ENCODE measurements around the gene PDE8A.
"Not testable (repeated sequence)": the region's sequence is repeated elsewhere in the genome, so short reads cannot be mapped to it uniquely, and the experiment has no call there.

Gene PDE8A

DNA sequence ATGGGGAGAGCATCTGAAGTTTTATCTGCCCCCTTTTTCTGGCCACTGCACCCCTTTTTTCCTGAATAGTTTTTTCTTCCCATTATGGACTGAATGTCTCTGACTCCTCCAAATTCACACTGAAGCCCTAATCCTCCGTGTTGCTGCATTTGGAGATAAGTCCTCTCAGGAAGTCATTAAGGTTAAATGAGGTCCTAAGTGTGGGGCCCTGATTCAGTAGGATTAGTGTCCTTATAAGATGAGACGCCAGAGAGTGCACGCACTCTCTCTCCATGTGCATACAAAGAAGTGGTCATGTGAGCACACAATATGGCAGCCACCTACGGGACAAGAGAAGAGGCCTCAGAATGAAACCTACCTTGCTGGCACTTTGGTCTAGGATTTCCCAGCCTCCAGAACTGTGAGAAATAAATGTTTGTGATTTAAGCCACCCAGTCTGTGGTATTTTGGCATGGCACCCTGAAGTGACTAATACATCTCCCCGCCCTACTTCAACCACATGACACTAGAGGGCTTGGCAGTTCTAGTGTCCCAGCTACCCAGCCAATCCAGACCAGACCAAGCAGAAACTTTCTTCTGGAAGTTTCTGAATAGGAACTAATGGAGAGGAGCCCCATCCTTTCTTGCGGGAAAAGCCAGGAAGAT, 191.3 kb downstream of the PDE8A start:
- H3K27me3 Mint-ChIP-seq: peaks cover 37% of the 10 kb centered on the region
- H3K36me3 Mint-ChIP-seq (ENCODE audit: low read depth): no peaks in the 10 kb centered on the region
- H3K4me1 Mint-ChIP-seq (ENCODE audit: low read depth): no peaks in the 10 kb centered on the region
- no peak overlapping the region for H3K4me3 Mint-ChIP-seq
- no peak overlapping the region for H3K27ac Mint-ChIP-seq
- peaks cover 3% of the 10 kb centered on the region for H3K9me3 Mint-ChIP-seq

DNA sequence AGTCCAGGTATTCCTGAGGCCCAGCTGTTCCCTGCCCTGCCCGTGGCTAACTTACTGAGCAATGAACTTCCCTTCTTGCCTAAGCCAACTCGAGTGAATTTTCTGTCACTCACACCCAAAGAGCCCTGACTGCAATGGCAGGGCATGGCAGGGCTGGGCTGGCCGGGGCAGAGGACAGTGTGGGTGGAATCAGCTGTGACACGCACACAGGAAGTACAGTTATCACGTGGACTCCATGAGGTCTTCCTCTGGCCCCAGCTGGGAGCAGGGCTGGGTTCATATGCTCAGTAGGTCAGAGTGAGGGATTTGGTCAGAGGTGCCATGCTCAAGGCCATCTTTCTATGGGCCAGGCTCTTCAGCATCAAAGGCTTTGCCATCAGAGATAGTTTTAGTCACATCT, 192.0 kb downstream of the PDE8A start:
- H3K9me3 Mint-ChIP-seq; H3K4me1 Mint-ChIP-seq (ENCODE audit: low read depth); H3K27ac Mint-ChIP-seq; H3K36me3 Mint-ChIP-seq (ENCODE audit: low read depth); H3K4me3 Mint-ChIP-seq: not testable (repeated sequence)
- H3K27me3 Mint-ChIP-seq: peaks cover 36% of the 10 kb centered on the region

DNA sequence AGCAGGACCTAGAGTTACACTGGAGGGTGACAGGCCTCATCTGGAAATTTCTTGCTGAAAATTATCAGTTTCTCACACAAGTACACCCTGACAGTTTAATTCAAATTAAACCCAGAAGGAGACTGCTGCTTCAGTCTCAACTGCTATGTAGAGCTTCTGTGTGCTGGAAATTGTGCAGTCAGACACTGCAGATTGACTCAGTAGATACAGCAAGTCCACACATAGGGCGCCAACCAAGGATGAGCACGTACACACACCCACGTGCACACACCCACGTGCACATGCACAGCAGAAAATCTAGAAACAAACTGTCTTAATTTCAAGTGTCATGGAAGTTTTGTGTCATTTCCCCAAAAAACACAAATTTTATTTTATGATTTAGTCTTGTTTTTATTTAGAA, 192.9 kb downstream of the PDE8A start:
- no peak overlapping the region for H3K4me3 Mint-ChIP-seq
- no peaks in the 10 kb centered on the region for H3K4me1 Mint-ChIP-seq (ENCODE audit: low read depth)

DNA sequence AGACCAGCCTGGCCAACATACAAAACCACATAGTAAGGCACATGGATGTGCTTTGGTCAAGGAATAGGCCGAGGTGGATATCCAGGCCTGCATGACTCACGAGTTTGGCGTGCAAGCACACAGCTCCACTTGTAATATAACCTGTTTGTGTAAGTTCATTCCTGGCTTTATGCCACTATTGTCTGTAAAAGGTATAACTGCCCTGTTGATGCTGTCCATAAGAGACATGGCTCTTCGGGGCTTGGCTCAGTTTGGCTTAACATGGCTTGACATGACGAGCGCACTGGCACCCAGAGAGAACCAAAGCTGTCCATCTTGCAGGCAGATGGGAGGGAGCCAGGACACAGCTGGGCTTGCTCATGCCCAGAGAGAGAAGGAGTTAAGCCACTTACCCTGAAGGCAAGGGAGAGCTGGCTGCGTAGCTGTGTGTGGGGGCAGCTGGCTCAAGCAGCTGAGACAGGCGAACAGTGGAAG, 195.4 kb downstream of the PDE8A start:
- peaks cover 20% of the 10 kb centered on the region for H3K27me3 Mint-ChIP-seq
- not testable (repeated sequence) for H3K9me3 Mint-ChIP-seq; H3K36me3 Mint-ChIP-seq (ENCODE audit: low read depth); H3K27ac Mint-ChIP-seq; H3K4me1 Mint-ChIP-seq (ENCODE audit: low read depth); H3K4me3 Mint-ChIP-seq

More for the DNA sequence above, 192.9 kb downstream of the PDE8A start:
- peaks cover 3% of the 10 kb centered on the region for H3K9me3 Mint-ChIP-seq
- no peak overlapping the region for H3K27ac Mint-ChIP-seq
- H3K27me3 Mint-ChIP-seq: peaks cover 32% of the 10 kb centered on the region
- H3K36me3 Mint-ChIP-seq (ENCODE audit: low read depth): no peaks in the 10 kb centered on the region

DNA sequence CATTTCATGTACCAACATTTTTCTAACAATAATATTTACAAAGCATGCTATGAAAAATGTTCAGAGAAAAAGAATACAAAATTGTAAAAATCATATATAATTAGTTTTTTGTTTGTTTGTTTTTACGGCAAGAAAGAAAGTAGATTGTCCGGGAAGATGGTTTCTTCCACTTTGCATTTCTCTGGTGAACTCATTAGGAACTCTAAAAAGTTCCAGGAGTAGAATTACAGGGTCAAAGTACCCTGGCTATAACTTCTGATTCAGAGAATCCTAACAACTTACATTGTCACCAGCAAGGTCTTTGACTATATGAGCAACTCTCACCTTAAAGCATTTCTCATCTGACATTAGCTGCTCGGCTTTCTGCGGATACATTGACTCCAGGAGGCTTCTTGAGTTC, 196.7 kb downstream of the PDE8A start:
- peaks cover 20% of the 10 kb centered on the region for H3K27me3 Mint-ChIP-seq
- H3K27ac Mint-ChIP-seq: no peak overlapping the region
- no peaks in the 10 kb centered on the region for H3K4me1 Mint-ChIP-seq (ENCODE audit: low read depth)
- no peaks in the 10 kb centered on the region for H3K9me3 Mint-ChIP-seq
- H3K36me3 Mint-ChIP-seq (ENCODE audit: low read depth): no peaks in the 10 kb centered on the region
- H3K4me3 Mint-ChIP-seq: no peak overlapping the region

DNA sequence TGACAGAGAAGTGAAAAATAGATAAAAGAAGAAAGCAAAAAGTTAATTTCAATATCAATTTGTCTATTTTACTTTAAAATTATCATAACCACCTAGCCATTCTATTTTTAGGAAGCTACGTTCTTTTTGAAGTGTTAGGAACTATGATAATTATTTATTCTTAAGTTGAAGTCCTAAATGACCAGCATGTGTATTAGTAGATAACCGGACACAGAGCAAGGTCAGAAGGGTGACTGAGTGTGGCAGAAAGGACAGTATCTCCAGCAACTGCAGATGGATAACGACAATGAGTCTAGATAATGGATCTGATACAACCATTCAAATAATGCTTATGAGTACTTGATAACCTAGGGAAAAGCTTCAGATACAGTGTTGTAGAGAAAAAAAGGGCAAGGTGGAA, 198.0 kb downstream of the PDE8A start:
- no peaks in the 10 kb centered on the region for H3K9me3 Mint-ChIP-seq
- no peak overlapping the region for H3K4me3 Mint-ChIP-seq
- peaks cover 12% of the 10 kb centered on the region for H3K27me3 Mint-ChIP-seq
- H3K4me1 Mint-ChIP-seq (ENCODE audit: low read depth): no peaks in the 10 kb centered on the region
- H3K27ac Mint-ChIP-seq: no peak overlapping the region
- H3K36me3 Mint-ChIP-seq (ENCODE audit: low read depth): no peaks in the 10 kb centered on the region

DNA sequence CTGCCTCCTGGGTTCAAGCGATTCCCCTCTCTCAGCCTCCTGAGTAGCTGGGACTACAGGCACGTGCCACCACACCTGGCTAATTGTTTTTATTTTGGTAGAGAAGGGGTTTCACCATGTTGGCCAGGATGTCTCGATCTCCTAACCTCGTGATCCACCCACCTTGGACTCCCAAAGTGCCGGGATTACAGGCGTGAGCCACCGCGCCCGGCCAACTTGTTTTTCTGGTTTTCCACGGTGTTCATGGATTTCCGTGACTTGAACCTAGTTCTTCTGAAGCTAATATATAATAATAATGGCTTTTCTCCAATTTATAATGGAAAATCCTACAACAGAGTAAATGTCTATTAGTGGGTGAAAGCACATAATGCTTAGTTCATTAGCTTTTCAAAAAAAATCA, 203.7 kb downstream of the PDE8A start:
- not testable (repeated sequence) for H3K36me3 Mint-ChIP-seq (ENCODE audit: low read depth); H3K9me3 Mint-ChIP-seq; H3K4me3 Mint-ChIP-seq; H3K27ac Mint-ChIP-seq; H3K27me3 Mint-ChIP-seq; H3K4me1 Mint-ChIP-seq (ENCODE audit: low read depth)

DNA sequence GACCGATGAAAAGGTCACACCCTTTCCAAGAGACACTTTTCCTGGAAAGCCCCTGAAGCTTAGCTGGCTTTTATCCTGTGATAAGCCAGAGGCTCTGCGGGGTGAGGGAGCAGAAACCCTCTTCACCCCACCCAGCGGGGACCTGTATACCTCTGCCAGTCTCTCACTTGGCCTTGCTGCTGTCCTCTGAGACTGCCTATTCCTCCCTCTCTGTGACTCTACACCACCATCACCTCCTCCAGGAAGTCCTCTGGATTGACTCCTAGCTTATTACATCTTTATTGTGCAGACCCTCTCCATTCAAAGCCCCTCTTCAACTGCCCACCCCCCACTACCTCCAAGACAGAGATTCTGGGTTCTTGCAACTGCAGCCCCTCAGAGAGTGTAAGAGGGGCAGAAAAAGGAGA, 206.5 kb downstream of the PDE8A start:
- not testable (repeated sequence) for H3K4me1 Mint-ChIP-seq (ENCODE audit: low read depth); H3K27ac Mint-ChIP-seq; H3K27me3 Mint-ChIP-seq; H3K9me3 Mint-ChIP-seq; H3K4me3 Mint-ChIP-seq; H3K36me3 Mint-ChIP-seq (ENCODE audit: low read depth)

Data from stimulated activated naive CD8-positive, alpha-beta T cell treated with anti-CD3 and anti-CD28 coated beads, Interleukin-15, Interleukin-2, amounts not matched to agents 100 ng/mL and 50 ng/mL, for 24 hours (primary cell).